ENCODE data around the gene ZNF626. TPM values are rescaled to one million over a fixed set of nuclear protein-coding genes. Genes with fewer than 3 reads are reported as not detected.
"Not testable (repeated sequence)": the region's sequence is repeated elsewhere in the genome, so short reads cannot be mapped to it uniquely, and the experiment has no call there.

The ZNF626 gene
- total RNA-seq (2014; rRNA removed; shearing (Covaris generic)): not detected in 2 replicates

DNA sequence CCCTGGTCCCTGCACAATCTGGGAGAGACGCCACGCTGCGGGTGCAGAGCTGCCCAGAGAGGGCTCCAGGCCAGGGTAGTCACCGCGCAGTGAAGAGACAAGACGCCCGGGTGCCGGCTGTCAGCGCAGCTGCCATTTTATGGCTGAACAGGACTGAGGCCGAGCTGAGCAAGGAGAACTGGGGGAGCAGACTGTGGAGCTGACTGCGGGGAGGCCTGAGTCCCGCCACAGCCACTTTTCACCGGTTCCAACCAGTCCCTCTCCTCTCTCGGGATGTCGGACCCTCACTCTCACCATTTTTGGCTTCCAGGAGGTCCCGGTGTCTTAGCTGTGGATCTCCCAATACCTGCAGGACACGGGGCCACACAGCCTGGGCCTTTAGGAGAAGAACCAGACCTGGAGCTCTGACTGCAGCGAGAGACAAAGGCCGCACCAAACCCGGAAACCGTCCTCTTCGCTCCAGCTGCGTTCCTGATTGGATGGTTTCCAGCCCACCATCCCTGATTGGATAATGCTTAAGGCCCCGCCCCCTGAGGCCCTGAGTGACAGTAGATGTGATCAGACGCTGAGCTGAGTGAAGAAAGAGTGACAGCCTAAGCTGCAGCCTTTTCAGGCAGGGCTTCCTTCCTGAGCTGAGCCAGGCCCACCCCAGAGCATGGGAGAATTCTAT lies at the start of gene ZNF626:
TSS of gene ZNF626 (minus strand) at position 422 of the 670 bp plus-strand sequence. CDS start at position 297, 125 bp downstream.
- Histone ChIP-seq H3K9me3 (replicated peaks) (no peaks in the 10 kb centered on the region), H3K27ac (no peak within 1 kb of the TSS), H3K36me3 (no peaks in the 10 kb centered on the region), H3K27me3 (replicated peaks) (no peaks in the 10 kb centered on the region), H3K4me3 (no peak within 1 kb of the TSS), H3K4me1 (replicated peaks) (no peaks in the 10 kb centered on the region)
- no peak for DNase-seq (ENCODE audit: low read depth in 1 of 2, low spot score in 2 of 2)

DNA sequence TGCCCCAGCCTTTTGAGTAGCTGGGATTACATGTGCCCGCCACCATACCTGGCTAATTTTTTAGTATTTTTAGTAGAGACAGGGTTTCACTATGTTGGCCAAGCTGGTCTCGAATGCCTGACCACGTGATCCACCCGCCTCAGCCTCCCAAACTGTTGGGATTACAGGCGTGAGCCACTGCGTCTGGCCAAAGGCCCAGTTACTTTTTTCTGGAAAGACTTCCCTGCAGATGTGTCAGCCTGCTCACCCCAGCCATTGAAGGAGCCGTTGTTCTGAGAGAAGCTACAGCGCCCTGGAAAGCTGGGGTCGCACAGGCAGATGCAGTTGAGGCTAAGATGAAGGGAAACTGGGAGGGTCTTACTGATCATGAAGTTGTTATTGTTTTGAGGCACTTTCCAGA lies 7.9 kb upstream of the ZNF626 start:
- H3K9me3 ChIP-seq (replicated peaks): no peaks in the 10 kb centered on the region

DNA sequence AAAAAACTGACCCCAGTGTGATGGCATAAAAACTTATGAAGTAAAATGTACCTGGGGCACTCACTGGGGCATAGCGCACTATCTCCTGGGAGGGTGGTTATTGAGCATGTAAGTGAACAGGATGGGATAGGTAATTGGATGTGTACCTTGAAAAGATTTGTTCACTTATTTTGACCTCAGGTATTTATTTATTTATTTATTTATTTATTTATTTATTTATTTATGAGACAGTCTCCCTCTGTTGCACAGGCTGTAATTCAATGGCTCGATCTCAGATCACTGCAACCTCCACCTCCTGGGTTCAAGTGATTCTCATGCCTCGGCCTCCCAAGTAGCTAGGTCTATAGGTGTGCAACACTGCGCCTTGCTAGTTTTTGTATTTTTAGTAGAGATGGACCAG lies 5.9 kb upstream of the ZNF626 start:
- no peaks in the 10 kb centered on the region for H3K4me1 ChIP-seq (replicated peaks)
- DNase-seq (ENCODE audit: low read depth in 1 of 2, low spot score in 2 of 2): no peak
- no peak overlapping the region for H3K27ac ChIP-seq
- no peaks in the 10 kb centered on the region for H3K27me3 ChIP-seq (replicated peaks)
- no peaks in the 10 kb centered on the region for H3K36me3 ChIP-seq
- no peaks in the 10 kb centered on the region for H3K9me3 ChIP-seq (replicated peaks)
- H3K4me3 ChIP-seq: no peak overlapping the region

More for the DNA sequence above, 7.9 kb upstream of the ZNF626 start:
- Histone ChIP-seq H3K27me3 (replicated peaks) (no peaks in the 10 kb centered on the region), H3K4me3 (no peak overlapping the region), H3K27ac (no peak overlapping the region), H3K36me3 (no peaks in the 10 kb centered on the region), H3K4me1 (replicated peaks) (no peaks in the 10 kb centered on the region)
- DNase-seq (ENCODE audit: low read depth in 1 of 2, low spot score in 2 of 2): no peak

DNA sequence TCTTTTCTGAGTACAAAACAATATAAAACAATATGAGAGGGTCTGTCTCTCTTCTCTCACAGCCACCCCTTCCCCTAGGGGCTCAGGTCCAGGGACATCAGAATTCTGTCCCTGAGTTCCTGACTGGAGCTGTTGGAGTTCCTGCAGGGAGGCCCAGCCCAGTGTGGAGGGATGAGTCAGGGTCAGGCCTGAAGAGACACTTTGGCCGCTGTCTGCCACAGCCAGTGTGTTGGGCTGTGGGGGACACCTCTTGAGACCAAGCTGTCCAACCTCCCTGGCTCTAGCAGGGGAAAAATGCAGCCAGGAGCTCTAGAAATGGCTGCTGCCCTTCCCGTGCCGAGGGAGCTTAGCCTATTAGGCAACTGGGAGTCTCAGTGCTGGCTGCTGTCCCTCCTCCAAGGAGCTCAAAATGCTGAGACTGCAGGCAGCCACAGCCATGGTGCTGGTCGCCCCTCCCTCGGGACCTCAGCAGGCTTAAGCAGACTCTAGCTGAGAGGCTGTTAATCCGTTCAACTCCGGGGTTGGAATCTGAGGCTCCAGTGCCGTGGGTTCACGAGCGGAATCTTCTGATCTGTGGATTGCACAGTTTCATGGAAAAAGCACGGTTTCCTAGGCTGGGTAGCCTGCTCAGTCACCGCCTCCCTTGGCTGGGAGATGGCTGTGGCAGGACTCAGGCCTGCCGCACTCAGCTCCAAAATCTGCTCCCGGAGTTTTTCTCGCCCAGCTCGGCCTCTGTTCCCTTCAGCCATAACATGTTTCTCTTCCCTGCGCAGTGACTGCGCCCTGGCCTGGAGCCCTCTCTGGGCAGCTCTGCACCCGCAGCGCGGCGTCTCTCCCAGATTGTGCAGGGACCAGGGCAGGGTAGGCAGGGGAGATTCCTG lies 3.8 kb upstream of the ZNF626 start:
- no peak overlapping the region for H3K27ac ChIP-seq
- DNase-seq (ENCODE audit: low read depth in 1 of 2, low spot score in 2 of 2): no peak
- no peaks in the 10 kb centered on the region for H3K9me3 ChIP-seq (replicated peaks)
- no peaks in the 10 kb centered on the region for H3K27me3 ChIP-seq (replicated peaks)
- no peaks in the 10 kb centered on the region for H3K4me1 ChIP-seq (replicated peaks)
- no peak overlapping the region for H3K4me3 ChIP-seq
- no peaks in the 10 kb centered on the region for H3K36me3 ChIP-seq

DNA sequence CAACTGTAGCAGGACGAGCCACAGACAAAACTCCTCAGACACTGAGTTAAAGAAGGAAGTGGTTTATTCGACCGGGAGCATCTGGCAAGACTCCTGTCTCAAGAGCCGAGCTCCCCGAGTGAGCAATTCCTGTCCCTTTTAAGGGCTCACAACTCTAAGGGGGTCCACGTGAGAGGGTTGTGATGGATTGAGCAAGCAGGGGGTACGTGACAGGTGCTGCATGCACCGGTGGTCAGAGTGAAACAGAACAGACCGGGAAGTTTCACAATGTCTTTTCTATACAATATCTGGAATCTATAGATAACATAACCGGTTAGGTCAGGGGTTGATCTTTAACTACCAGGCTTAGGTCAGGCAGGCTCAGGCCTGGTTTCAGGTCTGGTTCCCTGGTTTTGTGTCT lies 3.1 kb upstream of the ZNF626 start:
- not testable (repeated sequence) for H3K27ac ChIP-seq; H3K4me1 ChIP-seq (replicated peaks); H3K4me3 ChIP-seq; H3K36me3 ChIP-seq; H3K27me3 ChIP-seq (replicated peaks); H3K9me3 ChIP-seq (replicated peaks); DNase-seq (ENCODE audit: low read depth in 1 of 2, low spot score in 2 of 2)

DNA sequence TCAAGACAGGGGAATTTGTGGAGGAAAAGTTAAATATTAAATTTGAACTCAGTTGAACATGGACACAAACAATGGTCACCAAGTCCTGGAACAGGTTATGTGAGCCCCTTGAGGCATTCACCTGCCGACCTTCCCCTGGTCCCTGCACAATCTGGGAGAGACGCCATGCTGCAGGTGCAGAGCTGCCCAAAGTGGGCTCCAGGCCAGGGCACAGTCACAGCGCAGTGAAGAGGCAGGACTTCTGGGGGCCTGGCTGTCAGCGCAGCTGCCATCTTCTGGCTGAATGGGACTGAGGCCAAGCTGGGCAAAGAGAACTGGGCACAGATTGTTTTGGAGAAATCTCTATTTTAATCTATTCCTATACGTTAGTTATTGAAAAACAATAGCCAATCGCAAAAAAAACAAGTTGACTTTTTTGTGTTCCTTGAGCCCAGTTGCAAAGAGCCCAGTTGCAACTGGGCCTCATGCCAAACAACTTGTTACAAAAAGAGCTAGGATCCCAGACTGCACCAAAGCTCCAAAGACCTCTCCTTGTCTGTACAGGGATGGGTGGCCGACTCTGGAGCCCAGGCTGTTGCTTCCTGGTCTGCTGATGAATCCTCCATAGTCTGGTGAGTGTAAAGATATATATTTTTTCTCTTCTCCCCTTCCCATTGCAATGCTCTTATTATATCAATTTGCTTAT lies 1.2 kb upstream of the ZNF626 start:
- Histone ChIP-seq H3K36me3 (no peaks in the 10 kb centered on the region), H3K4me1 (replicated peaks) (no peaks in the 10 kb centered on the region), H3K27me3 (replicated peaks) (no peaks in the 10 kb centered on the region), H3K4me3 (no peak overlapping the region), H3K9me3 (replicated peaks) (no peaks in the 10 kb centered on the region), H3K27ac (no peak overlapping the region)
- no peak for DNase-seq (ENCODE audit: low read depth in 1 of 2, low spot score in 2 of 2)

DNA sequence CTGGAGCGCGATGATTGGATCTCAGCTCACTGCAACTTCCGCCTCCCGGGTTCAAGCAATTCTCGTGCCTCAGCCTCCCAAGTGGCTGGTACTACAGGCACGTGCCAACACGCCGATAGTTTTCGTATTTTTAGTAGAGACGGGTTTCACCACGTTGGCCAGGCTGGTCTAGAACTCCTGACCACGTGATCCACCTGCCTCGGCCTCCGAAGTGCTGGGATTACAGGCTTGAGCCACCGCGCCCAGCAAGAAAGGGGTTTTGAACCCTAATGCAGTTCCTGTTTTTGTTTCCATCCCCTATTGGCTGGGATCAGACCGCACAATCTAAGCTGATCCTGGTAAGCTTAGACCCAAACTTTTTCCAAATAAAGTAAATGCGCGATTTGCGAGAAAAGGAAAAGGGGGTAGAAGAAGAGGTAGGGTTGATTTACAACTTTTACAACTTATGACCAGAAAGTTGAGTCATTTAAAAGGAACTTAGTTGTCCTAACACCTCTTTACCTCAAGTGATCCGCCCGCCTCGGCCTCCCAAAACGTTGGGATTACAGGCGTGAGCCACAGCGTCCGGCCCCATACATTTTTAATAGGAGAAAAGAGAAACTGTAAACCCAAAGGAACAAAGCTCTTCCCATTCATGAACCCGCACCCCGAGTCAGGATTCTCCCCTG lies 764 bp downstream of the ZNF626 start:
- Histone ChIP-seq H3K4me3 (no peak overlapping the region), H3K36me3 (no peaks in the 10 kb centered on the region), H3K27me3 (replicated peaks) (no peaks in the 10 kb centered on the region), H3K27ac (no peak overlapping the region), H3K4me1 (replicated peaks) (no peaks in the 10 kb centered on the region), H3K9me3 (replicated peaks) (no peaks in the 10 kb centered on the region)
- DNase-seq (ENCODE audit: low read depth in 1 of 2, low spot score in 2 of 2): no peak

DNA sequence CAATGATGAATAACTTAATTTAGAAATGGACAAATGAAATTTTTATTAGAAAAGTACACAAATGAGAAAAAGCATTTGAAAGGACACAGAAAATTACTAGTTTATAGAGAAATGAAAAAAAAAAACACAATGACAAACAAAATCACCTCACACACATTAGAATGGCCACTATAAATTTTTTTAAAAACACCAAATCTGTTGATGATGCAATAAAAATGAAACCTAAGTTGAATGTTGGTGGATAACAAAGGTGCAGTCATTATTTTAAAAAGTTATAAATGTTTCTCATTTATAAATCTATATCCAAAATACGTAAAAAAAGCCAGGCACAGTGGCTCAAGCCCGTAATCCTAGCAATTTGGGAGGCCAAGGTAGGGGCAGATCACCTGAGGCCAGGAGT lies 20.8 kb downstream of the ZNF626 start:
- Histone ChIP-seq H3K4me1 (replicated peaks) (no peaks in the 10 kb centered on the region), H3K9me3 (replicated peaks) (peaks cover 7% of the 10 kb centered on the region), H3K27me3 (replicated peaks) (no peaks in the 10 kb centered on the region), H3K27ac (no peak overlapping the region), H3K36me3 (no peaks in the 10 kb centered on the region), H3K4me3 (no peak overlapping the region)
- no peak for DNase-seq (ENCODE audit: low read depth in 1 of 2, low spot score in 2 of 2)

DNA sequence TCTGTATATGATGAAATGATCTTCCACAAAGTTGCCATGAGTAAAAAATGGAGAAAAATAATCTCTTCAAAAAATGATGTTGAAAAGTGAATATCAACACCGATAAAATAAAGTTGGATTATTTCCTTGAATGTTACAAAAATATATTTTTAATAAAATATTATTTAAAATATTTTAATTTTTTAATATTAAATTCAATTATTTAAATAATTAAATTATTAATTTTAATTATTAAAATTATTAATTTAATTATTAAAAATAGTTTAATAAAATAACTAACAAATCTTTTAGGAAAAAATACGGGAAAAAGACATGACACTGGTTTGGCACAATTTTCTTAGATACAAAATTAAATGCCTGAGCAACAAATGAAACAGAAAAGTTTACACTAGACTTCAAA lies 21.3 kb downstream of the ZNF626 start:
- H3K9me3 ChIP-seq (replicated peaks): peaks cover 7% of the 10 kb centered on the region
- H3K4me3 ChIP-seq: no peak overlapping the region
- H3K4me1 ChIP-seq (replicated peaks): no peaks in the 10 kb centered on the region
- no peak for DNase-seq (ENCODE audit: low read depth in 1 of 2, low spot score in 2 of 2)
- H3K27ac ChIP-seq: no peak overlapping the region
- no peaks in the 10 kb centered on the region for H3K27me3 ChIP-seq (replicated peaks)
- no peaks in the 10 kb centered on the region for H3K36me3 ChIP-seq

DNA sequence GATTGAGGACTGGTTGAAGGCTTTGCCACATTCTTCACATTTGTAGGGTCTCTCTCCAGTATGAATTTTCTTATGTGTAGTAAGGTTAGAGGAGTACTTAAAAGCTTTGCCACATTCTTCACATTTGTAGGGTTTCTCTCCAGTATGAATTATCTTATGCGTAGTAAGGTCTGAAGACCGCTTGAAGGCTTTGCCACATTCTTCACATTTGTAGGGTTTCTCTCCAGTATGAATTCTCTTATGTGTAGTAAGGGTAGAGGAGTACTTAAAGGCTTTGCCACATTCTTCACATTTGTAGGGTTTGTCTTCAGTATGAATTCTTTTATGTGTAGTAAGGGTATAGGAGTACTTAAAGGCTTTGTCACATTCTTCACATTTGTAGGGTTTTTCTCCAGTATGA lies 36.8 kb downstream of the ZNF626 start:
- H3K9me3 ChIP-seq (replicated peaks); H3K36me3 ChIP-seq; H3K27ac ChIP-seq; H3K4me1 ChIP-seq (replicated peaks); H3K27me3 ChIP-seq (replicated peaks); H3K4me3 ChIP-seq; DNase-seq (ENCODE audit: low read depth in 1 of 2, low spot score in 2 of 2): not testable (repeated sequence)

DNA sequence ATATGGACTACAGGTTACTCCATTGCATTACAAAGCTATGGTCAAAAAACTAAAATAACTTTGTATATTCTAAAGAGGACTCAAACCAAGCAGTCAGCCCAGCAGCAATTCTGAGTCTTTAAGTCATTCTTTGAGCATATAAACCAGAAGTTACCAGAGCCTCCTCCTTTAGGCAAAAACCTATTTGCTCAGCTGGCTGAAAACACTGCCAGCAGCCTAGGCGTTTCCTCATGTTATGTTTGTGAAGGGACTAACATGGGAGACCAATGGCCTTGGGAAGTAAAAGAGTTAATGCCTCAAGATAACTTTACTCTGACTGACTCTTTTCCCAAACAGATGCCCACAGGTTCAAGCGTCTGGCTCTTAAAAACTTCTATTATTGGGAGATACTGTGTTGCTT lies 45.3 kb downstream of the ZNF626 start:
- H3K4me1 ChIP-seq (replicated peaks): no peaks in the 10 kb centered on the region
- no peaks in the 10 kb centered on the region for H3K27me3 ChIP-seq (replicated peaks)
- no peak for DNase-seq (ENCODE audit: low read depth in 1 of 2, low spot score in 2 of 2)
- no peaks in the 10 kb centered on the region; the same call in none of the 2 replicates for H3K9me3 ChIP-seq (replicated peaks)
- H3K36me3 ChIP-seq: no peaks in the 10 kb centered on the region
- H3K4me3 ChIP-seq: no peak overlapping the region
- H3K27ac ChIP-seq: no peak overlapping the region

DNA sequence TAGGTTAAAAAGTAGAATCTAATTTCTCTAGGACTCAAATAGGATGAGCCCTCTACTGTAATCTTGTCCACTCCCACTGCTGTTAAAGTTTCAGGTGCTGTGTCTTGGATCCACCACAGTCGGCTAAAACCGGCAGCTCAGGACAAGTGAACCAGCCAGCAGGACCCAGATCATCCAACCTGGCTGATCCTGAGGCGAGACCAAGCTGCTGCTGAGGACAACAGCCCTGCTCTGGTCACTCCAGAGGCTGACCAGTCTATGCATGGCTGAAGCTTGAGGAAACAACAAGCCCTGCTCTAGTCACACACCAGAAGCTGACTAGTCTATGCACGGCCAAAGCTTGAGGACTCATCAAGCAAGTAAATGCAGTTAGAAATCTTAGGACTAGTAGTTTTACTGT lies 46.4 kb downstream of the ZNF626 start:
- not testable (repeated sequence) for DNase-seq (ENCODE audit: low read depth in 1 of 2, low spot score in 2 of 2); H3K4me1 ChIP-seq (replicated peaks); H3K27ac ChIP-seq; H3K9me3 ChIP-seq (replicated peaks); H3K36me3 ChIP-seq; H3K27me3 ChIP-seq (replicated peaks); H3K4me3 ChIP-seq

DNA sequence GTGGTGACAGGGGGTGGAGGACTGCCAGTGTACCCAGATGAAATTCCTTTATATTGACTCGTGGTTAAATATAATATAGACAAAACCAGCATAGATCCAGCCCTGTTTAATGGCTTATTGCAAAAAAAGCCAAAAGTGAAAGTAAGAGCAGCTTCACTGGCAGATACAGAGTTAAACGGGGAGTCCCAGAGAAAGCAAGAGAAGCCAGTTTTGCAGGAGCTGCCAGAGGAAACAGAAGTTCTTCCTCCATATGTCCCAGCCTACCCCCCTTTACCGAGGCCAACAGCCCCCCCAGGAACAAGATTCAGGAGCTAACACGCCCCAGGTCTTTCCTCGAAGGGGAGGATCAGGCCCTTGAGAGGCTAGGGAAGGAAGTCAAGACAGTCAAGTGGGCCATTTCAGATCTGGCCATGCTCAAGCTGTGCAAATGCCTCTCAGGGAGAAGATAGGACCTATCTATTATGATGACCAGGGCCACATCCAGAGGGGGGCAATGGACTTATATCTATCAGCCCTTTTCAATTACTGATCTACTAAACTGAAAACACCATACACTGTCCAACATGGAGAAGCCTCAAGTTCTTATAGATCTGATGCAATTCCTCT lies 48.6 kb downstream of the ZNF626 start:
- H3K9me3 ChIP-seq (replicated peaks): peaks cover 3% of the 10 kb centered on the region
- H3K27ac ChIP-seq: no peak overlapping the region
- no peak overlapping the region for H3K4me3 ChIP-seq
- H3K36me3 ChIP-seq: no peaks in the 10 kb centered on the region
- H3K27me3 ChIP-seq (replicated peaks): no peaks in the 10 kb centered on the region
- DNase-seq (ENCODE audit: low read depth in 1 of 2, low spot score in 2 of 2): no peak
- no peaks in the 10 kb centered on the region for H3K4me1 ChIP-seq (replicated peaks)
